AG04449 (cell line): ENCODE results near the gene SLC22A4.

Source experiments
- CTCF ChIA-PET: fragments of 350-600 bp; formaldehyde crosslinking; extraction: SDS; loops from one replicate; lab custom pipeline; 2021; ENCODE audit warnings: antibody characterized with exemption; lab: Yijun Ruan, JAX
- POLR2A ChIA-PET: fragments of 400-600, 350-600 bp; formaldehyde crosslinking; extraction: SDS; loops from one replicate; lab custom pipeline; 2020; ENCODE audit warnings: antibody characterized with exemption, inconsistent platforms; lab: Yijun Ruan, JAX
- DNase-seq: peaks from one replicate; pipeline ENCODE4 v3.0.0-alpha.2; 2010; ENCODE audit warnings: low read depth, low spot score
- H3K4me3 ChIP-seq: 2 replicates; pipeline ENCODE4 v1.5.1; 2011; ENCODE audit warnings: low read depth, mild to moderate bottlenecking, control low read depth, low read length
- TF ChIP-seq, protein P1 (sequence below): IDR thresholded peaks from one replicate; pipeline ENCODE4 v1.5.1; 2011; ENCODE audit warnings: mild to moderate bottlenecking, moderate library complexity, low read length, control low read depth, inconsistent platforms; ENCODE audit not compliant: insufficient read depth; ENCODE audit errors: missing control alignments

Gene SLC22A4

DNA sequence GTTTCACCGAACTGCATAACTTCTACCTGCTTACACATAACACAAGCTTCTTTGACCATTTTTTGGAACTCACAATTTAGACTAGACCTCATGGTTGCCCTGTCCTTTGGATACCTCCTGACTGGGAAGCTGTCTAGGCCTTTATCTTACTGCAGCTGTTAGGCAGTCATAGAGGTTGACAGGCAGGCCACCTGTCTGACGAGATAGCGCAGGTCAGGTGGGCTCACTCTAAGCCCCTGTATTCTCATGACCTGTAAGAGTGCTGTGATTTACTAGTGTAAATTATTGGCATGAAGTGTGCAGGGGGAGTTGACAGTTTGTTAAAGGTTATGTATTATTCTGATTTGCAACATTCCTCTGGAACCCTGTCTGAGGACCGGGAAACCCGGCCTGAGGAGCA is 29.0 kb downstream of the SLC22A4 start:
- TF ChIP-seq, protein P1, sequence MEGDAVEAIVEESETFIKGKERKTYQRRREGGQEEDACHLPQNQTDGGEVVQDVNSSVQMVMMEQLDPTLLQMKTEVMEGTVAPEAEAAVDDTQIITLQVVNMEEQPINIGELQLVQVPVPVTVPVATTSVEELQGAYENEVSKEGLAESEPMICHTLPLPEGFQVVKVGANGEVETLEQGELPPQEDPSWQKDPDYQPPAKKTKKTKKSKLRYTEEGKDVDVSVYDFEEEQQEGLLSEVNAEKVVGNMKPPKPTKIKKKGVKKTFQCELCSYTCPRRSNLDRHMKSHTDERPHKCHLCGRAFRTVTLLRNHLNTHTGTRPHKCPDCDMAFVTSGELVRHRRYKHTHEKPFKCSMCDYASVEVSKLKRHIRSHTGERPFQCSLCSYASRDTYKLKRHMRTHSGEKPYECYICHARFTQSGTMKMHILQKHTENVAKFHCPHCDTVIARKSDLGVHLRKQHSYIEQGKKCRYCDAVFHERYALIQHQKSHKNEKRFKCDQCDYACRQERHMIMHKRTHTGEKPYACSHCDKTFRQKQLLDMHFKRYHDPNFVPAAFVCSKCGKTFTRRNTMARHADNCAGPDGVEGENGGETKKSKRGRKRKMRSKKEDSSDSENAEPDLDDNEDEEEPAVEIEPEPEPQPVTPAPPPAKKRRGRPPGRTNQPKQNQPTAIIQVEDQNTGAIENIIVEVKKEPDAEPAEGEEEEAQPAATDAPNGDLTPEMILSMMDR, result no peak
- POLR2A ChIA-PET, result no interaction called here
- H3K4me3 ChIP-seq, result no peak overlapping the region
- CTCF ChIA-PET, result interaction anchor here (3.1 kb wide), 1 partner anchor 85 kb away, joined by 14 read pairs; no protein-coding TSS in a partner anchor
- DNase-seq, result no peak

DNA sequence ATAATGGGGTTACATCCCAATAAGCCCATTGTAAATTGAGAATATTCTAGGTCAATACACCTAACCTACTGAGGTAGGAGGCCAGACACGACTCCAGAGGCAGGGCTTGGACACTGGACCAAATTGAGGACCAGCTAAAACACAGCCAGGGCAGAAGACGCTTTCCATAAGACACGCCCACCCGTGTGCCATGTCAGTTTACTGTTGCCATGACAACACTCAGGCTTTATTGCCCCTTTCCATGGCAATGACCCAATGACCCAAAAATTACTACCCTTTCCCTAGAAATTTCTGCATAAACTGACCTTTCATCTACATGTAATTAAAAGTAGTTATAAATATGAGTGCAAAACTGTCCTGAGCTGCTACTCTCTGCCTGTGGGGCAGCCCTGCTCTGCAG is 31.5 kb downstream of the SLC22A4 start:
- no peak overlapping the region for H3K4me3 ChIP-seq
- POLR2A ChIA-PET, result interaction anchor here (0.6 kb wide), 1 partner anchor 64 kb away, joined by 3 read pairs; no protein-coding TSS in a partner anchor
- DNase-seq, result no peak
- CTCF ChIA-PET, result interaction anchor here (1.0 to 1.9 kb wide), 2 partner anchors 10 to 62 kb away, joined by 3 to 7 read pairs; no protein-coding TSS in a partner anchor
- TF ChIP-seq, protein P1, result no peak

DNA sequence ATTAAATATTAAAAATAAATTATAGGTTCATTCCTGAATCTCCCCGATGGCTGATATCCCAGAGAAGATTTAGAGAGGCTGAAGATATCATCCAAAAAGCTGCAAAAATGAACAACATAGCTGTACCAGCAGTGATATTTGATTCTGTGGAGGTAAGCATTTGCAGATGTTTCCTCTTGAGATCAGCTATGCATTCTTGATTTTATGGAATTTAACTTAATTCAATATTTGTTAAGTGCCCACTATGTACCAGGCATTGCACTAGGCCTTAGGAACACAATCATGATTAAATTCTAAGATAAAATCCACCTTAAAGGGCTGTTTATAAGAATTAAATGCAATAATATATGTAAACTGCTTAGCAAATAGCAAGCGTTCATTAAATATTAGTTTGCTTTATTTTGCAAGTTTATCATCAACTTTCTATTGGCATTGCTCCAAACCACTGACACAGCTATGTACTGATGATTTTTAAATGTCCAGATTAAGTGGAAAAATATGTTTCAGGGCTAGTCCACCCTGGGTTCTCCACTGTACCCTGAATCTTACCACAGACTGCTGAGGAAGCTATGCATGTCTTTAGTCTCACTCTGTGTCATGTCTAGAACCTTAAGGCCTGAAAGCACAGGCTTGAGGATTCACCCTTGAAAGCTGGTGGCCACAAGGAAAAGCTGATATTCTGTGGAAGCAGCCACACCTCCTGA is 33.2 kb downstream of the SLC22A4 start:
- no peak for DNase-seq
- H3K4me3 ChIP-seq, result no peak overlapping the region
- ChIA-PET CTCF (no interaction called here), POLR2A (no interaction called here)
- TF ChIP-seq, protein P1, result no peak

DNA sequence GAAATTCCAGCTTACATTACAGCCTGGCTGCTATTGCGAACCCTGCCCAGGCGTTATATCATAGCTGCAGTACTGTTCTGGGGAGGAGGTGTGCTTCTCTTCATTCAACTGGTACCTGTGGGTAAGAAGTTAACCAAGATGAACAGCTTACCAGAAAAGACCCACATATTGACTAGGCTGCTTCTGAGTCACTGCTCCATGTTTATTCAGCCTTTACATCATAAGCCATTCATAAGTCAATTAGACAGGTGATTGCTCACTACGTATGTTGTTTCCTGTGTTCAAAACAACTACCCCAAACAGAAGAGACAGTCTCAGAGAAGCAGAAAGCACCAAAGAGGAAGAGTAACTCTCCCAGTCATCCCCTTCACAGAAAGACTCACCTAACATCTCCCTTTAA is 40.6 kb downstream of the SLC22A4 start:
- POLR2A ChIA-PET, result no interaction called here
- DNase-seq, result no peak

DNA sequence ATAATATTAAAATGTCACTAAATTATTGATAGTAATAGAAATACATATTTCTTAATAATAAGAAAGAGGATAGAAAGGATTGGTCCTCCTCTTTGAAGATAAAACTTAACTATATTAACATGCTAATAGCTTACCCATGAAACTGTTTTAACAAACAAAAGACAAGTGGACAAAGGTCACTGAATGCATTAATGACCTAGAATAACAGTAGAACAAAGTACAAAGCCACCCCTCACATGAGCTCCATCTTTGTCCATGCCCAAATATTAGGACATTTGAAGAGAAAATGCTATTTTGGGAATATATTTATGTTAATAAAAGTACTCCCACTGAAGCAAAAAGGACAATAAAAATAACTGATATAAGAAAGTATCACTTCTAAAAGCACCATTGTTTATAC is 41.2 kb downstream of the SLC22A4 start:
- no peak for DNase-seq
- TF ChIP-seq, protein P1, result no peak
- CTCF ChIA-PET, result interaction anchor here (0.9 to 1.8 kb wide), 2 partner anchors 11 to 96 kb away, joined by 3 to 7 read pairs; no protein-coding TSS in a partner anchor
- POLR2A ChIA-PET, result interaction anchor here (0.9 kb wide), 1 partner anchor 191 kb away, joined by 3 read pairs; no protein-coding TSS in a partner anchor
- H3K4me3 ChIP-seq, result no peak overlapping the region

More for the DNA sequence above, 40.6 kb downstream of the SLC22A4 start:
- CTCF ChIA-PET, result interaction anchor here (1.2 to 4.6 kb wide), 3 partner anchors 10 to 96 kb away, joined by 3 to 20 read pairs (median 7); no protein-coding TSS in a partner anchor
- H3K4me3 ChIP-seq, result no peak overlapping the region
- TF ChIP-seq, protein P1, result no peak

DNA sequence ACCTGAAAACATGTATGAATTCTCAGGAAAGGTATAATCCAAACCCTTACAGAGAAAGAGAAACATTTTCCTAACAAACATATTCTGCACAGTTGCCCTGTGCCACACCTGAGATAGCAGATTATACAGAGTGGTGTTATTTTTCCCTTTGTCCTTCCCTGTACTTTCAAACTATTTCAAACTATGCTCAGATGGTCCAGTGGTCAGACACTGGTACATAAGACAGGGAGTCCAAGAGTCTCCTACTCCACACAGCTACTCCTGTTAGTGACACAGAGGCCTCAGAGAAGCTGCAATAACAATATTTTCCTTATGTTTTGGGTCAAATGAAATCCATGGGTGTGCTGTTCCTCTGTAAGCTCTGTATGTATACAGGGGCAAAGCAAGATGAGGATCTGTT is 45.3 kb downstream of the SLC22A4 start:
- DNase-seq, result no peak
- no peak overlapping the region for H3K4me3 ChIP-seq
- CTCF ChIA-PET, result no interaction called here
- TF ChIP-seq, protein P1, result no peak
- POLR2A ChIA-PET, result no interaction called here
